ENCODE measurements around the gene SLC38A10. TPM values are rescaled to one million over a fixed set of nuclear protein-coding genes. Genes with fewer than 3 reads are reported as not detected.
"Not testable (repeated sequence)": the region's sequence is repeated elsewhere in the genome, so short reads cannot be mapped to it uniquely, and the experiment has no call there.

Gene SLC38A10
- total and polyA plus RNA-seq, 4 experiments from 2014 or later: 49.0 to 113 (median 90.7) TPM

- no peak overlapping the region for H3K27ac ChIP-seq (ENCODE audit: low read depth, low read length)
- no peaks in the 10 kb centered on the region for H3K9me3 ChIP-seq (ENCODE audit: control insufficient read depth in 1 of 2, low read length in 2 of 2)
- H3K4me3 Mint-ChIP-seq: no peak overlapping the region
- H3K4me1 Mint-ChIP-seq: peaks cover 8 to 17% (median 13%) of the 10 kb centered on the region in 4 donors
- H3K9me3 Mint-ChIP-seq: peaks cover 0 to 2% (median 0%) of the 10 kb centered on the region in 8 donors
- H3K4me1 ChIP-seq (ENCODE audit: insufficient read depth, low read length): peaks cover 5% of the 10 kb centered on the region
- no peak overlapping the region for H3K4me3 ChIP-seq (ENCODE audit: low read length in 2 of 2)
- peaks cover 24% of the 10 kb centered on the region for H3K36me3 ChIP-seq (ENCODE audit: insufficient read depth, low read length)
- peak overlapping the region in 1 of 7 donors; percentile 64 for H3K27ac Mint-ChIP-seq
- peaks cover 14 to 32% of the 10 kb centered on the region in 2 donors for H3K36me3 Mint-ChIP-seq
- DNase-seq: no peak
- intact Hi-C loops (cut with micrococcal nuclease): no loop called here
- no peaks in the 10 kb centered on the region for H3K27me3 ChIP-seq (ENCODE audit: insufficient read depth, low read length)
- ChIA-PET CTCF (ENCODE audit: partially characterized antibody) (no interaction called here), POLR2A (ENCODE audit: partially characterized antibody) (no interaction called here)
- H3K27me3 Mint-ChIP-seq: no peaks in the 10 kb centered on the region
Observed at GRCh38 chr17:81231121-81231645, 63.9 kb downstream of the SLC38A10 start.

- Histone ChIP-seq H3K4me1 (ENCODE audit: insufficient read depth, low read length) (peaks cover 5% of the 10 kb centered on the region), H3K9me3 (ENCODE audit: control insufficient read depth in 1 of 2, low read length in 2 of 2) (no peaks in the 10 kb centered on the region), H3K36me3 (ENCODE audit: insufficient read depth, low read length) (peaks cover 24% of the 10 kb centered on the region), H3K4me3 (ENCODE audit: low read length in 2 of 2) (no peak overlapping the region), H3K27ac (ENCODE audit: low read depth, low read length) (no peak overlapping the region), H3K27me3 (ENCODE audit: insufficient read depth, low read length) (no peaks in the 10 kb centered on the region)
- ChIA-PET CTCF (ENCODE audit: partially characterized antibody) (interaction anchor here (0.9 kb wide), 1 partner anchor 11 kb away, joined by 3 read pairs; no protein-coding TSS in a partner anchor), POLR2A (ENCODE audit: partially characterized antibody) (interaction anchor here (1.0 kb wide), 1 partner anchor 9 kb away, joined by 3 read pairs; the partner anchor contains the start of genes NDUFAF8 and TEPSIN)
- Mint-ChIP-seq H3K36me3 (peaks cover 14 to 32% of the 10 kb centered on the region in 2 donors), H3K4me1 (peaks cover 8 to 17% (median 12%) of the 10 kb centered on the region in 4 donors), H3K9me3 (peaks cover 0 to 2% (median 0%) of the 10 kb centered on the region in 8 donors), H3K27ac (no peak overlapping the region), H3K27me3 (no peaks in the 10 kb centered on the region), H3K4me3 (peak overlapping the region in 2 of 8 donors; percentile 11 to 32)
- DNase-seq: no peak
- intact Hi-C loops (cut with micrococcal nuclease): no loop called here
Observed at GRCh38 chr17:81230043-81230820, 64.9 kb downstream of the SLC38A10 start.

DNA sequence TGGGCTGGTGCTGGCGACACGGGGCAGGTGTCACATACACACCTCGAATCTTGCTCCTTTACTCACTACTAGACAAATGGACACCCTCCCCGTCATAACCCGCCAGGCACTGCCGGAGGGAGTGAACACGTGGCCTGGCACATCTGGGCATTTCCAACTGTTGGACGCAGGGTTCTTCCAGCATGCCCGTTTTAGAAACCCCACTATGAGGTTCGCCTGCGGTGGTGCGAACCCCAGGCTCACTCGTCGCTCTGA lies 65.5 kb downstream of the SLC38A10 start:
- peaks cover 24% of the 10 kb centered on the region for H3K36me3 ChIP-seq (ENCODE audit: insufficient read depth, low read length)
- H3K27ac ChIP-seq (ENCODE audit: low read depth, low read length): no peak overlapping the region
- peaks cover 5% of the 10 kb centered on the region for H3K4me1 ChIP-seq (ENCODE audit: insufficient read depth, low read length)
- intact Hi-C loops (cut with micrococcal nuclease): no loop called here
- Mint-ChIP-seq H3K27me3 (no peaks in the 10 kb centered on the region), H3K4me1 (peaks cover 3 to 12% (median 6%) of the 10 kb centered on the region in 4 donors), H3K27ac (no peak overlapping the region), H3K9me3 (peaks cover 0 to 2% (median 0%) of the 10 kb centered on the region in 8 donors), H3K4me3 (no peak overlapping the region), H3K36me3 (peaks cover 14 to 27% of the 10 kb centered on the region in 2 donors)
- CTCF ChIA-PET (ENCODE audit: partially characterized antibody): interaction anchor here (0.9 kb wide), 1 partner anchor 11 kb away, joined by 3 read pairs; no protein-coding TSS in a partner anchor
- POLR2A ChIA-PET (ENCODE audit: partially characterized antibody): interaction anchor here (1.0 kb wide), 1 partner anchor 10 kb away, joined by 3 read pairs; the partner anchor contains the start of genes NDUFAF8 and TEPSIN
- no peak for DNase-seq
- no peak overlapping the region for H3K4me3 ChIP-seq (ENCODE audit: low read length in 2 of 2)
- no peaks in the 10 kb centered on the region for H3K9me3 ChIP-seq (ENCODE audit: control insufficient read depth in 1 of 2, low read length in 2 of 2)
- no peaks in the 10 kb centered on the region for H3K27me3 ChIP-seq (ENCODE audit: insufficient read depth, low read length)

DNA sequence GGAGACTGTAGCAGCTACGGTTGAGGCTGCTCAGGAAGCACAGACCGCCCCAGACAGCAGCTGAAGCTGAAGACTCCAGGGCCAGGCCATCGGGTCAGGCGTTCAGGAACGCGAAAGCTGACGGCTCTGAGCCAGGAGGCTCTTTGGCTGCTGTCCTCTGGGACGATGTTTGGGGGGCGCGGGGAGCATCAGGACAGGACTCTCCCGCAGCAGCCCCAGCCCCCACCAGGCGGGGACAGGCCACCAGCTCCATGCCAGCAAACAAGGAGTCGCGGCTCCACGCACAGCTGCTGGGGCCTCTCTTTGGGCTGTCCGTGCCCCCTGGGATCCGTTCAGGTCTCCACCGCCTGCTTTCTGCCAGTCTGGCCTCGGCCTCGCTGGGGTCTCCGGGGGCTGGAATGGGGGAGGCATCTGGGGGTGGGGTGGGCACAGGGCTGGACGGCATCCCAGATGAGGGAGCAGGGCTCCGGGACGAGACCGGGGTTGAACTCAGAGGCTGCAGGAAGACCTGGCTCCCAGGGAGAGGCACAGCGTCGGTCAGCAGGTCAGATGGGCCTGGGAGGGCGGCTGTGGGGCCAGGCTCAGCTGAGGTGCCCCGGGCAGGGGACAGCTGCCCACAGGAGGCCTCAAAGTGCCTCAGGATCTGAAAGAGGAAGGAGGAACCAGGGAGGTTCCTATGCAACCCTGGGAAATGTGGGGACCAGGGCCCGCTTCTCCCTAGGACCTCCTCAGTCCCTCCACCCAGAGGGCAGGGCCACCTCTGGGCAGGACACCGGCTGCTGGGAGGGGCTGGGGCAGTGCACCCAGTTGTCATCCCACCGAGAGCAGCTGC lies 66.1 kb downstream of the SLC38A10 start:
- H3K27ac Mint-ChIP-seq: no peak overlapping the region
- H3K27me3 ChIP-seq (ENCODE audit: insufficient read depth, low read length): no peaks in the 10 kb centered on the region
- peaks cover 24% of the 10 kb centered on the region for H3K36me3 ChIP-seq (ENCODE audit: insufficient read depth, low read length)
- H3K4me3 ChIP-seq (ENCODE audit: low read length in 2 of 2): no peak overlapping the region
- no peaks in the 10 kb centered on the region for H3K27me3 Mint-ChIP-seq
- H3K27ac ChIP-seq (ENCODE audit: low read depth, low read length): no peak overlapping the region
- H3K4me1 ChIP-seq (ENCODE audit: insufficient read depth, low read length): no peaks in the 10 kb centered on the region
- ChIA-PET CTCF (ENCODE audit: partially characterized antibody) (no interaction called here), POLR2A (ENCODE audit: partially characterized antibody) (interaction anchor here (1.0 kb wide), 1 partner anchor 10 kb away, joined by 3 read pairs; the partner anchor contains the start of genes NDUFAF8 and TEPSIN)
- no peaks in the 10 kb centered on the region for H3K9me3 ChIP-seq (ENCODE audit: control insufficient read depth in 1 of 2, low read length in 2 of 2)
- no peak overlapping the region for H3K4me3 Mint-ChIP-seq
- peaks cover 3 to 11% (median 5%) of the 10 kb centered on the region in 4 donors for H3K4me1 Mint-ChIP-seq
- peaks cover 0 to 2% (median 0%) of the 10 kb centered on the region in 8 donors for H3K9me3 Mint-ChIP-seq
- H3K36me3 Mint-ChIP-seq: peaks cover 14 to 27% of the 10 kb centered on the region in 2 donors
- intact Hi-C loops (cut with micrococcal nuclease): no loop called here
- no peak for DNase-seq

DNA sequence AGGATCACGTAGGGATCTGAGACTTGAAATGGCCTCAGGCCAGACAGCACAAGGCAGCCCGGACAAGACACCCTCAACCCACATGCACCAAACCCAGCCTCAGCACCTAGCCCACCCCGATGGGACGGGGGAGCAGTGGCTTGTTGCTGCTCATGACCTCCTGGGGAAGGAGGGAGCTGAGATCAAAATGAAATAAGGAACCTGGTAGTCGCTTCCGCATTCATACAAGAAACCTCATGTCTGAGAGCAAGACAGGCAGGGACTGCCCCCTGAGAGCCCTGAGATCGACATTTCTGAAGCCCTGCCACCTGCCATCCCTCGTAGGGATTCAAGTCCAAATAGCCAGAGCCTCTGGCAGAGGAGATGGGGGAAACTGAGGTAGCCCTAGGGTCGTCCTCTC lies 66.7 kb downstream of the SLC38A10 start:
- Mint-ChIP-seq H3K4me1 (peaks cover 3 to 16% (median 9%) of the 10 kb centered on the region in 4 donors), H3K9me3 (peaks cover 0 to 2% (median 0%) of the 10 kb centered on the region in 8 donors), H3K36me3 (peaks cover 14 to 27% of the 10 kb centered on the region in 2 donors), H3K27ac (no peak overlapping the region), H3K4me3 (no peak overlapping the region), H3K27me3 (no peaks in the 10 kb centered on the region)
- no peak for DNase-seq
- POLR2A ChIA-PET (ENCODE audit: partially characterized antibody): no interaction called here
- intact Hi-C loops (cut with micrococcal nuclease): no loop called here
- CTCF ChIA-PET (ENCODE audit: partially characterized antibody): no interaction called here
- Histone ChIP-seq H3K9me3 (ENCODE audit: control insufficient read depth in 1 of 2, low read length in 2 of 2) (no peaks in the 10 kb centered on the region), H3K4me1 (ENCODE audit: insufficient read depth, low read length) (peaks cover 6% of the 10 kb centered on the region), H3K36me3 (ENCODE audit: insufficient read depth, low read length) (peaks cover 21% of the 10 kb centered on the region), H3K27ac (ENCODE audit: low read depth, low read length) (no peak overlapping the region), H3K4me3 (ENCODE audit: low read length in 2 of 2) (no peak overlapping the region), H3K27me3 (ENCODE audit: insufficient read depth, low read length) (no peaks in the 10 kb centered on the region)

DNA sequence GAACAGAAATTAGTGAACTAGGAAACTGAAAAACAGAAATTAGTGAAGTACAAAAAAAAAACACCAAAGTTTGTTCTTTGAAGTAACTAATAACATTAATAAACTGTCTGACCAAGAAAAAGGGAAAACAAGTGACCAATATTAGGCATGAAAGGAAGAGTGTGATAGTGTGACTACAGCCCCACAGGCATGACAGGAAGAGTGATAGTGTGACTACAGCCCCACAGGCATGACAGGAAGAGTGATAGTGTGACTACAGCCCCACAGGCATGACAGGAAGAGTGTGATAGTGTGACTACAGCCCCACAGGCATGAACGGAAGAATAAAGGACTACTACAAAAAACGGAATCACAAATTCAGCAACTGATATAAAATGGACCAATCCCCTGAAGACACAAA lies 67.5 kb downstream of the SLC38A10 start:
- POLR2A ChIA-PET (ENCODE audit: partially characterized antibody): interaction anchor here (1.8 kb wide), 1 partner anchor 11 kb away, joined by 8 read pairs; the partner anchor contains the start of genes NDUFAF8 and TEPSIN
- H3K9me3 Mint-ChIP-seq; intact Hi-C loops (cut with micrococcal nuclease); DNase-seq; CTCF ChIA-PET (ENCODE audit: partially characterized antibody); H3K4me3 ChIP-seq (ENCODE audit: low read length in 2 of 2); H3K9me3 ChIP-seq (ENCODE audit: control insufficient read depth in 1 of 2, low read length in 2 of 2); H3K4me1 ChIP-seq (ENCODE audit: insufficient read depth, low read length); H3K27me3 ChIP-seq (ENCODE audit: insufficient read depth, low read length); H3K27ac ChIP-seq (ENCODE audit: low read depth, low read length); H3K4me3 Mint-ChIP-seq; H3K27me3 Mint-ChIP-seq: not testable (repeated sequence)
- Mint-ChIP-seq H3K27ac (peak overlapping the region in 2 of 7 donors; percentile 8 to 73), H3K4me1 (peaks cover 3 to 24% (median 11%) of the 10 kb centered on the region in 4 donors), H3K36me3 (peaks cover 14 to 24% of the 10 kb centered on the region in 2 donors)
- peaks cover 15% of the 10 kb centered on the region for H3K36me3 ChIP-seq (ENCODE audit: insufficient read depth, low read length)
